GM23338 (cell line): Measurements from ENCODE around the gene RNF133. TPM values are rescaled to one million over a fixed set of nuclear protein-coding genes. Genes with fewer than 3 reads are reported as not detected.

Experiments used
- ATAC-seq: fragments of 200-7000 bp; cut with Tn5 transposase; 3 replicates; pipeline ENCODE4 v1.9.1; 2020
- DNase-seq: peaks from one replicate; pipeline ENCODE4 v3.0.0-alpha.2; 2015; ENCODE audit warnings: low spot score
- H2AFZ ChIP-seq: fragments of 200-600 bp; sonication (generic); 2 replicates; pipeline ENCODE4 v1.8.0; 2016; ENCODE audit warnings: antibody characterized with exemption, mild to moderate bottlenecking, moderate library complexity
- H3F3A ChIP-seq: fragments of 200-600 bp; sonication (generic); replicated peaks from 2 replicates; pipeline ENCODE4 v1.8.0; 2017; ENCODE audit warnings: antibody characterized with exemption, mixed run types, low read depth
- H3K27ac ChIP-seq: fragments of 200-600 bp; sonication (generic); 2 replicates; pipeline ENCODE4 v1.6.1; 2016; ENCODE audit warnings: low read depth
- H3K27me3 ChIP-seq: fragments of 200-600 bp; sonication (generic); 2 replicates; pipeline ENCODE4 v1.8.0; 2016; ENCODE audit warnings: mild to moderate bottlenecking, mixed run types, moderate library complexity; ENCODE audit not compliant: insufficient read depth
- H3K36me3 ChIP-seq: fragments of 200-600 bp; sonication (generic); 2 replicates; pipeline ENCODE4 v1.8.0; 2016; ENCODE audit warnings: mild to moderate bottlenecking; ENCODE audit not compliant: insufficient read depth
- H3K4me1 ChIP-seq: fragments of 200-600 bp; sonication (generic); 2 replicates; pipeline ENCODE4 v1.8.0; 2016; ENCODE audit warnings: mild to moderate bottlenecking, moderate library complexity; ENCODE audit not compliant: insufficient read depth
- H3K4me2 ChIP-seq: fragments of 200-600 bp; sonication (generic); 2 replicates; pipeline ENCODE4 v1.7.1; 2017; ENCODE audit warnings: mixed run types
- H3K4me3 ChIP-seq: fragments of 200-600 bp; sonication (generic); 2 replicates; pipeline ENCODE4 v1.6.1; 2016; ENCODE audit warnings: mixed run types
- H3K79me2 ChIP-seq: fragments of 200-600 bp; sonication (generic); replicated peaks from 2 replicates; pipeline ENCODE4 v1.8.0; 2017; ENCODE audit warnings: mild to moderate bottlenecking; ENCODE audit not compliant: insufficient read depth
- H3K9me2 ChIP-seq: fragments of 200-600 bp; sonication (generic); 2 replicates; pipeline ENCODE4 v1.8.0; 2017; ENCODE audit not compliant: insufficient read depth
- H4K20me1 ChIP-seq: fragments of 200-600 bp; sonication (generic); replicated peaks from 2 replicates; pipeline ENCODE4 v1.8.0; 2017; ENCODE audit warnings: mild to moderate bottlenecking; ENCODE audit not compliant: insufficient read depth
- H3K27ac Mint-ChIP-seq: 2 replicates; pipeline ENCODE4 v1.8.0; 2020; ENCODE audit warnings: inconsistent platforms, mild to moderate bottlenecking, moderate library complexity, mixed read lengths
- H3K27me3 Mint-ChIP-seq: 3 replicates; pipeline ENCODE4 v1.8.0; 2022; ENCODE audit warnings: low read depth, mild to moderate bottlenecking, moderate library complexity, mixed read lengths, inconsistent platforms; ENCODE audit not compliant: insufficient read depth, poor library complexity
- H3K36me3 Mint-ChIP-seq: 3 replicates; pipeline ENCODE4 v1.8.0; 2021; ENCODE audit warnings: low read depth, mild to moderate bottlenecking, inconsistent platforms, moderate library complexity, mixed read lengths
- H3K4me1 Mint-ChIP-seq: 3 replicates; pipeline ENCODE4 v1.8.0; 2020; ENCODE audit warnings: mild to moderate bottlenecking, inconsistent platforms, mixed read lengths
- H3K4me3 Mint-ChIP-seq: 3 replicates; pipeline ENCODE4 v1.8.0; 2021; ENCODE audit warnings: moderate library complexity, mild to moderate bottlenecking, inconsistent platforms, mixed read lengths
- H3K9me3 Mint-ChIP-seq: 3 replicates; pipeline ENCODE4 v1.8.0; 2020; ENCODE audit warnings: moderate library complexity, mild to moderate bottlenecking, inconsistent platforms, mixed read lengths
- CREB1 ChIP-seq: fragments of 250-450 bp; sonication (Bioruptor Pico); IDR thresholded peaks from 2 replicates; pipeline ENCODE4 v1.5.0; 2020; ENCODE audit warnings: low read depth, mild to moderate bottlenecking, moderate library complexity
- EZH2 ChIP-seq: fragments of 200-600 bp; sonication (generic); IDR thresholded peaks from one replicate; pipeline ENCODE4 v1.8.0; 2017; ENCODE audit warnings: antibody characterized with exemption, mild to moderate bottlenecking, low read depth; ENCODE audit not compliant: unreplicated experiment
- EZH2phosphoT487 ChIP-seq: fragments of 200-600 bp; sonication (generic); IDR thresholded peaks from one replicate; pipeline ENCODE4 v1.8.1; 2018; ENCODE audit warnings: antibody characterized with exemption; ENCODE audit not compliant: unreplicated experiment
- JUNB ChIP-seq: IDR thresholded peaks from one replicate; pipeline ENCODE4 v1.6.1; 2016; ENCODE audit warnings: antibody characterized with exemption; ENCODE audit not compliant: unreplicated experiment
- NANOG ChIP-seq: IDR thresholded peaks from 2 replicates; pipeline ENCODE4 v1.6.1; 2016; ENCODE audit warnings: antibody characterized with exemption, borderline replicate concordance
- POLR2AphosphoS5 ChIP-seq: IDR thresholded peaks from 2 replicates; pipeline ENCODE4 v1.6.1; 2016; ENCODE audit warnings: antibody characterized with exemption, low read depth
- STAT1 ChIP-seq: IDR thresholded peaks from one replicate; pipeline ENCODE4 v1.6.1; 2016; ENCODE audit warnings: antibody characterized with exemption; ENCODE audit not compliant: unreplicated experiment
- ZNF114 ChIP-seq: fragments of 250-450 bp; sonication (Bioruptor Pico); IDR thresholded peaks from 2 replicates; pipeline ENCODE4 v1.5.0; 2020; ENCODE audit warnings: mild to moderate bottlenecking, moderate library complexity
- ZNF331 ChIP-seq: fragments of 250-450 bp; sonication (Bioruptor Pico); IDR thresholded peaks from 2 replicates; pipeline ENCODE4 v1.5.0; 2020; ENCODE audit warnings: low read depth, mild to moderate bottlenecking, moderate library complexity
- polyA plus RNA-seq: library from polyadenylated mRNA; unstranded; fragments of >200 nt; fragmentation: Nextera tagmentation; extraction: Ambion mirVana; gene quantifications from 2 replicates; pipeline ENCODE4 v1.2.1, GENCODE V29; 2016
- total RNA-seq: library from RNA; depleted of rRNA; stranded (reverse); fragments of >200 nt; shearing (Covaris generic); gene quantifications from 2 replicates; pipeline ENCODE4 v1.2.3, GENCODE V29; 2014
- TF ChIP-seq, protein P1 (sequence below): IDR thresholded peaks from 2 replicates; pipeline ENCODE4 v1.6.1; 2016; ENCODE audit warnings: antibody characterized with exemption
- TF ChIP-seq, protein P2 (sequence below): fragments of 250-450 bp; sonication (Bioruptor Pico); IDR thresholded peaks from 2 replicates; pipeline ENCODE4 v1.5.0; 2020; ENCODE audit warnings: mild to moderate bottlenecking, moderate library complexity
- TF ChIP-seq, protein P3 (sequence below): IDR thresholded peaks from one replicate; pipeline ENCODE4 v1.6.1; 2018; ENCODE audit warnings: antibody characterized with exemption; ENCODE audit not compliant: unreplicated experiment
- TF ChIP-seq, protein P4 (sequence below), 2 experiments: fragments of 200-600 bp in 1 of 2; sonication (generic) in 1 of 2; conservative IDR thresholded peaks; 2 replicates each; pipeline versions ENCODE4 v1.5.1 to v1.6.1; 2016 to 2017; ENCODE audit warnings: antibody characterized with exemption in 2 of 2, low read depth in 2 of 2, mild to moderate bottlenecking in 2 of 2, moderate library complexity in 1 of 2

Gene RNF133
- total and polyA plus RNA-seq, 2 experiments from 2014 or later: 2.0 TPM; not detected in 1

DNA sequence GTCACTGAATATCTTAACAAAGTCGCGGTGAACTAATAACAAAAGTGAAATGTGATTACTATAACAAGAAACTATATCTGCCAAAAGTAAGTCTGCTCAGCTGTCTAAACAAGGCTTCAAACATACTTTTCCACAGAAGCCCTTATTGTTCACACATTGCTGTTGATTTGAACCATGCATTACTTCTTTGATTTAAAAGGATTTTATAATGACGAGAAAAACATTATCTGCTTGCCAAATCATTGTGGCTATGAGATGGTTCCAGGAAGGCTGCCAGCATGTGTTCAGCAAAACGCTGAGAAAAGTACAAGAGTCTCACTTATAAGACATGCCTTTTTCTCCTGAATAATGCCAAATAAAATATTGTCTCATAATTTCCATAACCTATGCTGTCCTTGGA lies 24.4 kb downstream of the RNF133 start:
- H3K27ac Mint-ChIP-seq: no peak overlapping the region
- peaks cover 35% of the 10 kb centered on the region for H3K4me1 ChIP-seq
- H3K27ac ChIP-seq: no peak overlapping the region
- H3K27me3 Mint-ChIP-seq: peaks cover 3% of the 10 kb centered on the region
- H3K9me2 ChIP-seq: peaks cover 13% of the 10 kb centered on the region
- H4K20me1 ChIP-seq: no peaks in the 10 kb centered on the region
- no peak overlapping the region for H3K4me2 ChIP-seq
- no peaks in the 10 kb centered on the region for H3K79me2 ChIP-seq
- peaks cover 31% of the 10 kb centered on the region for H3K36me3 Mint-ChIP-seq
- no peaks in the 10 kb centered on the region for H3F3A ChIP-seq
- peaks cover 11% of the 10 kb centered on the region; the same call in 2 of the 3 replicates for H3K9me3 Mint-ChIP-seq
- DNase-seq: no peak
- H3K36me3 ChIP-seq: no peaks in the 10 kb centered on the region
- H2AFZ ChIP-seq: no peak overlapping the region
- H3K4me1 Mint-ChIP-seq: peaks cover 52% of the 10 kb centered on the region
- no peak overlapping the region for H3K4me3 ChIP-seq
- ATAC-seq: no peak
- H3K27me3 ChIP-seq: no peaks in the 10 kb centered on the region
- no peak for TF ChIP-seq CREB1 (CRISPR knock-in tag)
- TF ChIP-seq, protein P1, sequence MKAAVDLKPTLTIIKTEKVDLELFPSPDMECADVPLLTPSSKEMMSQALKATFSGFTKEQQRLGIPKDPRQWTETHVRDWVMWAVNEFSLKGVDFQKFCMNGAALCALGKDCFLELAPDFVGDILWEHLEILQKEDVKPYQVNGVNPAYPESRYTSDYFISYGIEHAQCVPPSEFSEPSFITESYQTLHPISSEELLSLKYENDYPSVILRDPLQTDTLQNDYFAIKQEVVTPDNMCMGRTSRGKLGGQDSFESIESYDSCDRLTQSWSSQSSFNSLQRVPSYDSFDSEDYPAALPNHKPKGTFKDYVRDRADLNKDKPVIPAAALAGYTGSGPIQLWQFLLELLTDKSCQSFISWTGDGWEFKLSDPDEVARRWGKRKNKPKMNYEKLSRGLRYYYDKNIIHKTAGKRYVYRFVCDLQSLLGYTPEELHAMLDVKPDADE: no peak
- no peak for TF ChIP-seq NANOG
- TF ChIP-seq EZH2phosphoT487: no peak
- no peak for TF ChIP-seq STAT1
- TF ChIP-seq ZNF331: no peak
- TF ChIP-seq ZNF114 (CRISPR knock-in tag): no peak
- TF ChIP-seq, protein P2, sequence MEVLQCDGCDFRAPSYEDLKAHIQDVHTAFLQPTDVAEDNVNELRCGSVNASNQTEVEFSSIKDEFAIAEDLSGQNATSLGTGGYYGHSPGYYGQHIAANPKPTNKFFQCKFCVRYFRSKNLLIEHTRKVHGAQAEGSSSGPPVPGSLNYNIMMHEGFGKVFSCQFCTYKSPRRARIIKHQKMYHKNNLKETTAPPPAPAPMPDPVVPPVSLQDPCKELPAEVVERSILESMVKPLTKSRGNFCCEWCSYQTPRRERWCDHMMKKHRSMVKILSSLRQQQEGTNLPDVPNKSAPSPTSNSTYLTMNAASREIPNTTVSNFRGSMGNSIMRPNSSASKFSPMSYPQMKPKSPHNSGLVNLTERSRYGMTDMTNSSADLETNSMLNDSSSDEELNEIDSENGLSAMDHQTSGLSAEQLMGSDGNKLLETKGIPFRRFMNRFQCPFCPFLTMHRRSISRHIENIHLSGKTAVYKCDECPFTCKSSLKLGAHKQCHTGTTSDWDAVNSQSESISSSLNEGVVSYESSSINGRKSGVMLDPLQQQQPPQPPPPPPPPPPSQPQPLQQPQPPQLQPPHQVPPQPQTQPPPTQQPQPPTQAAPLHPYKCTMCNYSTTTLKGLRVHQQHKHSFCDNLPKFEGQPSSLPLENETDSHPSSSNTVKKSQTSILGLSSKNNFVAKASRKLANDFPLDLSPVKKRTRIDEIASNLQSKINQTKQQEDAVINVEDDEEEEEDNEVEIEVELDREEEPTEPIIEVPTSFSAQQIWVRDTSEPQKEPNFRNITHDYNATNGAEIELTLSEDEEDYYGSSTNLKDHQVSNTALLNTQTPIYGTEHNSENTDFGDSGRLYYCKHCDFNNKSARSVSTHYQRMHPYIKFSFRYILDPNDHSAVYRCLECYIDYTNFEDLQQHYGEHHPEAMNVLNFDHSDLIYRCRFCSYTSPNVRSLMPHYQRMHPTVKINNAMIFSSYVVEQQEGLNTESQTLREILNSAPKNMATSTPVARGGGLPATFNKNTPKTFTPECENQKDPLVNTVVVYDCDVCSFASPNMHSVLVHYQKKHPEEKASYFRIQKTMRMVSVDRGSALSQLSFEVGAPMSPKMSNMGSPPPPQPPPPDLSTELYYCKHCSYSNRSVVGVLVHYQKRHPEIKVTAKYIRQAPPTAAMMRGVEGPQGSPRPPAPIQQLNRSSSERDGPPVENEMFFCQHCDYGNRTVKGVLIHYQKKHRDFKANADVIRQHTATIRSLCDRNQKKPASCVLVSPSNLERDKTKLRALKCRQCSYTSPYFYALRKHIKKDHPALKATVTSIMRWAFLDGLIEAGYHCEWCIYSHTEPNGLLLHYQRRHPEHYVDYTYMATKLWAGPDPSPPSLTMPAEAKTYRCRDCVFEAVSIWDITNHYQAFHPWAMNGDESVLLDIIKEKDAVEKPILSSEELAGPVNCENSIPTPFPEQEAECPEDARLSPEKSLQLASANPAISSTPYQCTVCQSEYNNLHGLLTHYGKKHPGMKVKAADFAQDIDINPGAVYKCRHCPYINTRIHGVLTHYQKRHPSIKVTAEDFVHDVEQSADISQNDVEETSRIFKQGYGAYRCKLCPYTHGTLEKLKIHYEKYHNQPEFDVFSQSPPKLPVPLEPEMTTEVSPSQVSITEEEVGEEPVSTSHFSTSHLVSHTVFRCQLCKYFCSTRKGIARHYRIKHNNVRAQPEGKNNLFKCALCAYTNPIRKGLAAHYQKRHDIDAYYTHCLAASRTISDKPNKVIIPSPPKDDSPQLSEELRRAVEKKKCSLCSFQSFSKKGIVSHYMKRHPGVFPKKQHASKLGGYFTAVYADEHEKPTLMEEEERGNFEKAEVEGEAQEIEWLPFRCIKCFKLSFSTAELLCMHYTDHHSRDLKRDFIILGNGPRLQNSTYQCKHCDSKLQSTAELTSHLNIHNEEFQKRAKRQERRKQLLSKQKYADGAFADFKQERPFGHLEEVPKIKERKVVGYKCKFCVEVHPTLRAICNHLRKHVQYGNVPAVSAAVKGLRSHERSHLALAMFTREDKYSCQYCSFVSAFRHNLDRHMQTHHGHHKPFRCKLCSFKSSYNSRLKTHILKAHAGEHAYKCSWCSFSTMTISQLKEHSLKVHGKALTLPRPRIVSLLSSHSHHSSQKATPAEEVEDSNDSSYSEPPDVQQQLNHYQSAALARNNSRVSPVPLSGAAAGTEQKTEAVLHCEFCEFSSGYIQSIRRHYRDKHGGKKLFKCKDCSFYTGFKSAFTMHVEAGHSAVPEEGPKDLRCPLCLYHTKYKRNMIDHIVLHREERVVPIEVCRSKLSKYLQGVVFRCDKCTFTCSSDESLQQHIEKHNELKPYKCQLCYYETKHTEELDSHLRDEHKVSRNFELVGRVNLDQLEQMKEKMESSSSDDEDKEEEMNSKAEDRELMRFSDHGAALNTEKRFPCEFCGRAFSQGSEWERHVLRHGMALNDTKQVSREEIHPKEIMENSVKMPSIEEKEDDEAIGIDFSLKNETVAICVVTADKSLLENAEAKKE (CRISPR knock-in tag): no peak
- no peak for TF ChIP-seq EZH2
- TF ChIP-seq, protein P3, sequence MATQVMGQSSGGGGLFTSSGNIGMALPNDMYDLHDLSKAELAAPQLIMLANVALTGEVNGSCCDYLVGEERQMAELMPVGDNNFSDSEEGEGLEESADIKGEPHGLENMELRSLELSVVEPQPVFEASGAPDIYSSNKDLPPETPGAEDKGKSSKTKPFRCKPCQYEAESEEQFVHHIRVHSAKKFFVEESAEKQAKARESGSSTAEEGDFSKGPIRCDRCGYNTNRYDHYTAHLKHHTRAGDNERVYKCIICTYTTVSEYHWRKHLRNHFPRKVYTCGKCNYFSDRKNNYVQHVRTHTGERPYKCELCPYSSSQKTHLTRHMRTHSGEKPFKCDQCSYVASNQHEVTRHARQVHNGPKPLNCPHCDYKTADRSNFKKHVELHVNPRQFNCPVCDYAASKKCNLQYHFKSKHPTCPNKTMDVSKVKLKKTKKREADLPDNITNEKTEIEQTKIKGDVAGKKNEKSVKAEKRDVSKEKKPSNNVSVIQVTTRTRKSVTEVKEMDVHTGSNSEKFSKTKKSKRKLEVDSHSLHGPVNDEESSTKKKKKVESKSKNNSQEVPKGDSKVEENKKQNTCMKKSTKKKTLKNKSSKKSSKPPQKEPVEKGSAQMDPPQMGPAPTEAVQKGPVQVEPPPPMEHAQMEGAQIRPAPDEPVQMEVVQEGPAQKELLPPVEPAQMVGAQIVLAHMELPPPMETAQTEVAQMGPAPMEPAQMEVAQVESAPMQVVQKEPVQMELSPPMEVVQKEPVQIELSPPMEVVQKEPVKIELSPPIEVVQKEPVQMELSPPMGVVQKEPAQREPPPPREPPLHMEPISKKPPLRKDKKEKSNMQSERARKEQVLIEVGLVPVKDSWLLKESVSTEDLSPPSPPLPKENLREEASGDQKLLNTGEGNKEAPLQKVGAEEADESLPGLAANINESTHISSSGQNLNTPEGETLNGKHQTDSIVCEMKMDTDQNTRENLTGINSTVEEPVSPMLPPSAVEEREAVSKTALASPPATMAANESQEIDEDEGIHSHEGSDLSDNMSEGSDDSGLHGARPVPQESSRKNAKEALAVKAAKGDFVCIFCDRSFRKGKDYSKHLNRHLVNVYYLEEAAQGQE: no peak
- TF ChIP-seq, protein P4, sequence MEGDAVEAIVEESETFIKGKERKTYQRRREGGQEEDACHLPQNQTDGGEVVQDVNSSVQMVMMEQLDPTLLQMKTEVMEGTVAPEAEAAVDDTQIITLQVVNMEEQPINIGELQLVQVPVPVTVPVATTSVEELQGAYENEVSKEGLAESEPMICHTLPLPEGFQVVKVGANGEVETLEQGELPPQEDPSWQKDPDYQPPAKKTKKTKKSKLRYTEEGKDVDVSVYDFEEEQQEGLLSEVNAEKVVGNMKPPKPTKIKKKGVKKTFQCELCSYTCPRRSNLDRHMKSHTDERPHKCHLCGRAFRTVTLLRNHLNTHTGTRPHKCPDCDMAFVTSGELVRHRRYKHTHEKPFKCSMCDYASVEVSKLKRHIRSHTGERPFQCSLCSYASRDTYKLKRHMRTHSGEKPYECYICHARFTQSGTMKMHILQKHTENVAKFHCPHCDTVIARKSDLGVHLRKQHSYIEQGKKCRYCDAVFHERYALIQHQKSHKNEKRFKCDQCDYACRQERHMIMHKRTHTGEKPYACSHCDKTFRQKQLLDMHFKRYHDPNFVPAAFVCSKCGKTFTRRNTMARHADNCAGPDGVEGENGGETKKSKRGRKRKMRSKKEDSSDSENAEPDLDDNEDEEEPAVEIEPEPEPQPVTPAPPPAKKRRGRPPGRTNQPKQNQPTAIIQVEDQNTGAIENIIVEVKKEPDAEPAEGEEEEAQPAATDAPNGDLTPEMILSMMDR (conservative IDR thresholded peaks at IDR 0.05; ENCODE audit: low read depth in 2 of 2): no peak
- TF ChIP-seq POLR2AphosphoS5: no peak
- TF ChIP-seq JUNB: no peak
- H3K4me3 Mint-ChIP-seq: no peak overlapping the region
